Ascending aorta (tissue), 2 donors: Measurements from ENCODE around the gene LARGE1. TPM values are rescaled to one million over a fixed set of nuclear protein-coding genes. Genes with fewer than 3 reads are reported as not detected.

ENCODE experiments used
- DNase-seq, 2 donors: peaks; one replicate each; pipeline ENCODE4 v3.0.0-alpha.2; 2019; ENCODE audit warnings: low spot score in 2 of 2
- H3K27ac ChIP-seq, 2 donors: fragments of 200-600 bp; sonication (generic); one replicate each; pipeline ENCODE4 v1.5.1; 2016 to 2017; ENCODE audit warnings: mild to moderate bottlenecking in 1 of 2
- H3K27me3 ChIP-seq: fragments of 200-600 bp; sonication (generic); one replicate; pipeline ENCODE4 v1.5.1; 2017
- H3K36me3 ChIP-seq, 2 donors: fragments of 200-600 bp; sonication (generic); one replicate each; pipeline ENCODE4 v1.5.1; 2016
- H3K4me1 ChIP-seq, 2 donors: fragments of 200-600 bp; sonication (generic); one replicate each; pipeline ENCODE4 v1.5.1; 2016 to 2017; ENCODE audit warnings: mild to moderate bottlenecking in 1 of 2
- H3K4me3 ChIP-seq, 2 donors: fragments of 200-600 bp; sonication (generic); one replicate each; pipeline ENCODE4 v1.5.1; 2016 to 2017; ENCODE audit warnings: mild to moderate bottlenecking in 1 of 2
- H3K9me3 ChIP-seq, 2 donors: fragments of 200-600 bp; sonication (generic); one replicate each; pipeline ENCODE4 v1.5.1; 2016
- intact Hi-C: fragments of 100-400 bp; cut with DNase I; formaldehyde crosslinking; loops from one replicate; pipeline ENCODE4 v1.15.1; 2023
- total RNA-seq: library from RNA; depleted of rRNA; stranded (reverse); fragments of >200 nt; gene quantifications from one replicate; pipeline ENCODE4 v1.1.0, GENCODE V29; 2016
- TF ChIP-seq, protein P1 (sequence below), 3 experiments: fragments of 200-600 bp in 2 of 3; fragments of 450-650 bp in 1 of 3; sonication (generic) in 2 of 3; IDR thresholded peaks; one replicate each; pipeline ENCODE4 v1.5.1; 2016 to 2019; ENCODE audit warnings: antibody characterized with exemption in 3 of 3, mild to moderate bottlenecking in 1 of 3, moderate library complexity in 1 of 3

The LARGE1 gene
- total RNA-seq, 1 donor from 2014 or later, result 40.6 TPM

DNA sequence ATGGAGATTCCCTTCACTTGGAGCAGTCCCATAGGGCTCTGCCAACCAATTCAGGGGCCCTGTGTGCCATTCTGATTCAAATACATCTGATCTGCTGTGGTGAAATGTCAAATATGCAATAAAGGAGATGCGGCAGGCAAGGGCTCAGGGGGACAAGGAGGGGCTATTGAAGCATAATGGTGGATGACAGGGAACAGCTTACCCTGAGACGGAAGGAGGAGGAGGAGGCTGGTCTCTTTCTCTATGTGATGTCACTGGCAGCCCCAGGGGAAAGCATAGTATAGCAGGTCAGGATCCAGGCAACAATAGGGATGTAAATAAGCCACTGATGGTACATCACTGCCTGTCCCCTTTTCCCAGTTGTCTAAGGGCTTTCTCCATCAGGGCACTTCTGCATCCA, 511.2 kb downstream of the LARGE1 start:
- TF ChIP-seq, protein P1, sequence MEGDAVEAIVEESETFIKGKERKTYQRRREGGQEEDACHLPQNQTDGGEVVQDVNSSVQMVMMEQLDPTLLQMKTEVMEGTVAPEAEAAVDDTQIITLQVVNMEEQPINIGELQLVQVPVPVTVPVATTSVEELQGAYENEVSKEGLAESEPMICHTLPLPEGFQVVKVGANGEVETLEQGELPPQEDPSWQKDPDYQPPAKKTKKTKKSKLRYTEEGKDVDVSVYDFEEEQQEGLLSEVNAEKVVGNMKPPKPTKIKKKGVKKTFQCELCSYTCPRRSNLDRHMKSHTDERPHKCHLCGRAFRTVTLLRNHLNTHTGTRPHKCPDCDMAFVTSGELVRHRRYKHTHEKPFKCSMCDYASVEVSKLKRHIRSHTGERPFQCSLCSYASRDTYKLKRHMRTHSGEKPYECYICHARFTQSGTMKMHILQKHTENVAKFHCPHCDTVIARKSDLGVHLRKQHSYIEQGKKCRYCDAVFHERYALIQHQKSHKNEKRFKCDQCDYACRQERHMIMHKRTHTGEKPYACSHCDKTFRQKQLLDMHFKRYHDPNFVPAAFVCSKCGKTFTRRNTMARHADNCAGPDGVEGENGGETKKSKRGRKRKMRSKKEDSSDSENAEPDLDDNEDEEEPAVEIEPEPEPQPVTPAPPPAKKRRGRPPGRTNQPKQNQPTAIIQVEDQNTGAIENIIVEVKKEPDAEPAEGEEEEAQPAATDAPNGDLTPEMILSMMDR (IDR thresholded peaks at IDR 0.05), result no peak
- Histone ChIP-seq H3K27ac (no peak overlapping the region), H3K27me3 (no peaks in the 10 kb centered on the region), H3K4me3 (no peak overlapping the region), H3K36me3 (no peaks in the 10 kb centered on the region), H3K4me1 (no peaks in the 10 kb centered on the region), H3K9me3 (no peaks in the 10 kb centered on the region)
- intact Hi-C loops, result no loop called here
- DNase-seq, result no peak

DNA sequence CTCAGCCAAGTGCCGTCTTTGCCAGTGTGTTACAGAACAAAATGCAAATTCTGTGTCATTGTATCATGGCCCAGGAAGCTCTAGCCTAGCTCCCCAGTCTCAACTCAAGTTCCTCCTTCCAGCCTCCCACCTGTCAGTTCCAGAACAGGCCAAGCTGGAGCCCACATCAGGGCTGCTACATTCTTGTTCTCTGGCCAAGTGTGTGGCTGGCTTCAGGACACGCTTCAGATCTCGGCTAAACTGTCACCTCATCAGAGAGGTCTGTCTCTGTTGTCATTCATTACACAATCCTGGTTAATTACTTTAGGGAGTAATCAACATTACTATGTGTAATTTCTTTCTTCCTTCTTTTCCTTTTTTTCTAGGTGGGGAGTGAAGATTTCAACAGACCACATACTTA, 515.1 kb downstream of the LARGE1 start:
- Histone ChIP-seq H3K4me3 (no peak overlapping the region), H3K27me3 (no peaks in the 10 kb centered on the region), H3K9me3 (no peaks in the 10 kb centered on the region), H3K4me1 (no peaks in the 10 kb centered on the region), H3K27ac (no peak overlapping the region), H3K36me3 (no peaks in the 10 kb centered on the region)
- TF ChIP-seq, protein P1 (IDR thresholded peaks at IDR 0.05), result no peak
- intact Hi-C loops, result no loop called here
- DNase-seq, result no peak

DNA sequence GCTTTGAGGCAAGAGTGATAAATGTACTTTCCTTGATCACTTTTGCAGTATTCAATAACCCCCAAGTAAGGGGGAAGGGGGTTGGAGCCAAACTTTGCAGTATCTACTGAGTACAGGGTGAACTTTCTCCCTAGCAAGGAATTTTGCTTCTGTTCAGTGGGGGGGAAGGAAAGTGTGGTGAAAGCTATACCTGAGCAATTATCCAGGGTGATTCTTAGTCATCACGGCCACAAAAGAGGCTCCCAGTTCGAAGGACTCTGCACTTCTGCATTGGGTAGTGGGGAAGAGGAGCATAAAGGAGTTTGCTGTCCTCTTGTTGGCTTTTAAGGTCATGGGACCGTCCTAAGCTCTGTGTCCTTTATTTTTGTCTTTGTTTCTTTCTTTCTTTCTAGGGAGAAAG, 515.6 kb downstream of the LARGE1 start:
- no peak for DNase-seq
- Histone ChIP-seq H3K36me3 (no peaks in the 10 kb centered on the region), H3K27me3 (no peaks in the 10 kb centered on the region), H3K9me3 (no peaks in the 10 kb centered on the region), H3K4me1 (no peaks in the 10 kb centered on the region), H3K27ac (no peak overlapping the region), H3K4me3 (no peak overlapping the region)
- intact Hi-C loops, result no loop called here
- TF ChIP-seq, protein P1 (IDR thresholded peaks at IDR 0.05), result no peak

DNA sequence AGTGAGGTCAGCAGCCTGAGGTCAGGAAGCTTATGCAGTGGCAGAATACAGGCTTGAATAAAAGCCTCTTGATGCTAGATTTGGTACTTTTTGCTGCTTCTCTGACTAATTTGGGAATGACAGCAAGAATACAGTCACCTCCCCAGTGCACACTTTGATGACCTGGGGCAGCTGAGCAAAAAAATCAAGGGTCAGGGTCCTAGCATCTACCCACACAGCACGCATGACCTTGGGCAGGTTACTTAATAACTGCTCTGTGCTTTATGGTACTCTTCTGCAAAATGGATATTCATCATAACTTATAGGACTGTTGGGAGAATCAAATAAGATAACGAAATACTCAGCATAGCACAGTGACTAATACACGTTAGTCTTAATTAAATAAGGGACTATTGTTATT, 518.0 kb downstream of the LARGE1 start:
- H3K36me3 ChIP-seq, result no peaks in the 10 kb centered on the region
- no peaks in the 10 kb centered on the region for H3K9me3 ChIP-seq
- intact Hi-C loops, result no loop called here
- H3K27ac ChIP-seq, result no peak overlapping the region
- H3K4me3 ChIP-seq, result no peak overlapping the region
- no peak for DNase-seq
- H3K27me3 ChIP-seq, result no peaks in the 10 kb centered on the region
- TF ChIP-seq, protein P1 (IDR thresholded peaks at IDR 0.05), result no peak
- no peaks in the 10 kb centered on the region for H3K4me1 ChIP-seq

DNA sequence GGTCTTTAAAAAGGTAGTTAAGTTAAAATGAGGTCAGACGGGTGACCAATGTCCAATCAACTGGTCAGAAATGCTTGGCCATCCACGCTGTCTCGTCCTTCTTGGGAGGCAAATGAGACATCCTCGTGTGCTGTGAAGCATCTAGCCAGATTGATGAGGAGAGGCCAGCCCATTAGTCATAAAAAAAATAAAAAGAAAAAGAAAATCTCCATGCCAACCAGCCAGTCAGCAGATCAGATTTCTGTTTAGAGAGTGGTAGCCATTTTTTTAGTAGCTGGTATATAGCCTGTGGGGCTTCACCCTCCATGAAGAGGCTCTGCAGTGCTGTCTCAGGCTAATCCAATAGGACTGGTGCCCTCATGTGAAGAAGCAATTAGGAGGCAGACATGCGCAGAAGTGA, 519.0 kb downstream of the LARGE1 start:
- Histone ChIP-seq H3K27me3 (no peaks in the 10 kb centered on the region), H3K27ac (no peak overlapping the region), H3K36me3 (no peaks in the 10 kb centered on the region), H3K9me3 (no peaks in the 10 kb centered on the region), H3K4me1 (no peaks in the 10 kb centered on the region), H3K4me3 (no peak overlapping the region)
- TF ChIP-seq, protein P1 (IDR thresholded peaks at IDR 0.05), result no peak
- intact Hi-C loops, result no loop called here
- DNase-seq, result no peak

DNA sequence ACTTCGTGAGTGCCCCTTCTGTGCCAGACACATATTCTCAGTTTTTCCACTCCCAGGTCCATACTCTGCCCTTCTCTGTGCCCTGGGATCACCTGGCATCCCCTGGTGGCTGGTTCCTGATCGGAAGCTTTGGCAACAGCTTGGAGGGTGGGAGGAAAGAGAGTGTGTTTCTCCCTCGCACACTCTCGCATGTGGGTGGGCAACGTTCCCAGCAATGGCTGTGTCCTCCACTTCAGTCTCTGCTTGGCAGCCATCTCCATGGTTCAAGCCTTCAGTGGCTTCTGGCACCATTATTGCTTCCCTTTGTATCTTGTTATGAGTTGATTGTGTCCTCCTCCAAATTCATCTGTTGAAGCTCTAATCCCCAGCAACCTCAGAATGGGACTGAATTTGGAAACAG, 519.4 kb downstream of the LARGE1 start:
- TF ChIP-seq, protein P1 (IDR thresholded peaks at IDR 0.05), result no peak
- Histone ChIP-seq H3K9me3 (no peaks in the 10 kb centered on the region), H3K27ac (no peak overlapping the region), H3K4me3 (no peak overlapping the region), H3K27me3 (no peaks in the 10 kb centered on the region), H3K36me3 (no peaks in the 10 kb centered on the region), H3K4me1 (no peaks in the 10 kb centered on the region)
- intact Hi-C loops, result no loop called here
- no peak for DNase-seq
